GM19193 (cell line): Measurements from ENCODE around the gene OR11H1.
"Not testable (repeated sequence)": the region's sequence is repeated elsewhere in the genome, so short reads cannot be mapped to it uniquely, and the experiment has no call there.

Experiments
- POLR2A ChIP-seq: IDR thresholded peaks from 4 replicates; pipeline ENCODE4 v1.6.1; 2011; ENCODE audit not compliant: insufficient read depth, insufficient read length; ENCODE audit errors: extremely low read depth

The OR11H1 gene, protein sequence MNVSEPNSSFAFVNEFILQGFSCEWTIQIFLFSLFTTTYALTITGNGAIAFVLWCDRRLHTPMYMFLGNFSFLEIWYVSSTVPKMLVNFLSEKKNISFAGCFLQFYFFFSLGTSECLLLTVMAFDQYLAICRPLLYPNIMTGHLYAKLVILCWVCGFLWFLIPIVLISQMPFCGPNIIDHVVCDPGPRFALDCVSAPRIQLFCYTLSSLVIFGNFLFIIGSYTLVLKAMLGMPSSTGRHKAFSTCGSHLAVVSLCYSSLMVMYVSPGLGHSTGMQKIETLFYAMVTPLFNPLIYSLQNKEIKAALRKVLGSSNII

GRCh38 chr22:15527892-15528291 is at the start of gene OR11H1:
OR11H1 (plus strand) TSS chr22:15528192; CDS start chr22:15528192, 0 bp downstream.
- TF ChIP-seq POLR2A = not testable (repeated sequence)
